NCI-H748 treated with DMSO at 0.1 percent for 48 hours (cell line): ENCODE data around the gene C4orf51.
"Not testable (repeated sequence)": the region's sequence is repeated elsewhere in the genome, so short reads cannot be mapped to it uniquely, and the experiment has no call there.

ENCODE experiments used
- DNase-seq: peaks from one replicate; lab custom pipeline; 2025; lab: John Stamatoyannopoulos, UW

Gene C4orf51

GRCh38 chr4:145679991-145680455 is at the start of gene C4orf51:
C4orf51 (plus strand) TSS chr4:145680146; CDS start chr4:145680204, 58 bp downstream.
- DNase-seq: no peak

GRCh38 chr4:145635117-145635516 is 44.8 kb upstream of the C4orf51 start:
- DNase-seq: no peak

GRCh38 chr4:145635630-145636029 is 44.3 kb upstream of the C4orf51 start:
- no peak for DNase-seq

GRCh38 chr4:145639186-145639698 is 40.7 kb upstream of the C4orf51 start:
- no peak for DNase-seq

GRCh38 chr4:145640236-145640635 is 39.7 kb upstream of the C4orf51 start:
- DNase-seq: not testable (repeated sequence)

GRCh38 chr4:145643295-145643694 is 36.7 kb upstream of the C4orf51 start:
- DNase-seq: no peak

- no peak for DNase-seq
These were observed 35.2 kb upstream of the C4orf51 start for GRCh38 chr4:145644699-145645098.

- no peak for DNase-seq
These were observed 23.8 kb upstream of the C4orf51 start for GRCh38 chr4:145656156-145656555.

- no peak for DNase-seq
These were observed 19.9 kb upstream of the C4orf51 start for GRCh38 chr4:145660064-145660463.

- no peak for DNase-seq
These were observed 16.8 kb upstream of the C4orf51 start for GRCh38 chr4:145663194-145663593.

GRCh38 chr4:145665773-145666172 is 14.2 kb upstream of the C4orf51 start:
- no peak for DNase-seq

GRCh38 chr4:145670422-145670821 is 9.5 kb upstream of the C4orf51 start:
- no peak for DNase-seq

GRCh38 chr4:145679520-145679919 is 426 bp upstream of the C4orf51 start:
- peak; percentile 55 for DNase-seq

- DNase-seq: no peak
These were observed 956 bp downstream of the C4orf51 start for GRCh38 chr4:145680902-145681301.

- DNase-seq: no peak
These were observed 1.6 kb downstream of the C4orf51 start for GRCh38 chr4:145681518-145681917.

GRCh38 chr4:145681956-145682355 is 2.0 kb downstream of the C4orf51 start:
- DNase-seq: no peak

- DNase-seq: no peak
These were observed 7.0 kb downstream of the C4orf51 start for GRCh38 chr4:145686991-145687390.

GRCh38 chr4:145690610-145691009 is 10.7 kb downstream of the C4orf51 start:
- no peak for DNase-seq

GRCh38 chr4:145691416-145691815 is 11.5 kb downstream of the C4orf51 start:
- not testable (repeated sequence) for DNase-seq

GRCh38 chr4:145694929-145695328 is 15.0 kb downstream of the C4orf51 start:
- no peak for DNase-seq

- no peak for DNase-seq
These were observed 17.4 kb downstream of the C4orf51 start for GRCh38 chr4:145697332-145697731.

GRCh38 chr4:145698507-145698906 is 18.6 kb downstream of the C4orf51 start:
- DNase-seq: no peak

GRCh38 chr4:145703850-145704497 is 24.0 kb downstream of the C4orf51 start:
- no peak for DNase-seq

- DNase-seq: peak; percentile 29
These were observed 29.4 kb downstream of the C4orf51 start for GRCh38 chr4:145709336-145709735.
